K562 (cell line): ENCODE measurements around the gene NR5A1. TPM values are rescaled to one million over a fixed set of nuclear protein-coding genes. Genes with fewer than 3 reads are reported as not detected.

Experiments
- ATAC-seq: fragments of 200-7000 bp; cut with Tn5 transposase; 3 replicates; pipeline ENCODE4 v1.9.1; 2020; ENCODE audit warnings: moderate library complexity
- BruUV-seq: library from RNA; stranded (reverse); fragments of 400-500 nt; replicated peaks from 2 replicates; lab custom pipeline; 2021; lab: Mats Ljungman, UMichigan
- CTCF ChIA-PET: fragments of 300-600 bp; formaldehyde crosslinking; extraction: SDS; loops from one replicate; lab custom pipeline; 2021; ENCODE audit warnings: low intra/inter-chr PET ratio; lab: Yijun Ruan, JAX
- POLR2A ChIA-PET: fragments of 300-600, 350-650 bp; sonication (Branson Sonifier 250); formaldehyde crosslinking; extraction: SDS; loops from one replicate; lab custom pipeline; 2021; ENCODE audit warnings: antibody characterized with exemption, inconsistent platforms; lab: Yijun Ruan, JAX
- DNase-seq, 4 experiments: peaks; one replicate each; pipeline versions ENCODE4 v3.0.0 to v3.0.0-alpha.2; 2011 to 2018; ENCODE audit warnings: low spot score in 3 of 4, mixed read lengths in 3 of 4; ENCODE audit errors: extremely low read depth in 1 of 4
- FAIRE-seq: peaks from 2 replicates; lab custom pipeline; 2011; peaks lifted over from hg19 to GRCh38; lab: Jason Lieb, UNC
- H2AFZ ChIP-seq: 2 replicates; pipeline ENCODE4 v1.6.0; 2011; ENCODE audit warnings: low read depth, low read length, control low read depth, inconsistent platforms
- H3K27ac ChIP-seq: fragments of 200-600 bp; 3 replicates; pipeline ENCODE4 v1.8.0; 2011; ENCODE audit warnings: low read depth, mild to moderate bottlenecking, control low read depth, inconsistent platforms, low read length, moderate library complexity, mixed read lengths; ENCODE audit errors: extremely low read depth
- H3K27me3 ChIP-seq, 2 experiments: fragments of 300-600 bp in 1 of 2; 2 replicates in 1 of 2; 3 replicates in 1 of 2; pipeline versions ENCODE4 v1.6.0 to v1.8.0; 2011; ENCODE audit warnings: inconsistent platforms in 2 of 2, low read length in 2 of 2, mild to moderate bottlenecking in 1 of 2, mixed read lengths in 1 of 2, moderate library complexity in 1 of 2; ENCODE audit not compliant: control insufficient read depth in 2 of 2, insufficient read depth in 2 of 2
- H3K36me3 ChIP-seq: fragments of 300-600 bp; 3 replicates; pipeline ENCODE4 v1.8.0; 2011; ENCODE audit warnings: mild to moderate bottlenecking, low read length, inconsistent platforms; ENCODE audit not compliant: control insufficient read depth, insufficient read depth
- H3K4me1 ChIP-seq, 2 experiments: fragments of 200-600 bp in 1 of 2; replicated peaks in 1 of 2; 2 replicates in 1 of 2; 3 replicates in 1 of 2; pipeline versions ENCODE4 v1.5.1 to v1.8.0; 2011; ENCODE audit warnings: inconsistent platforms in 2 of 2, low read length in 2 of 2, mild to moderate bottlenecking in 1 of 2, mixed read lengths in 1 of 2, moderate library complexity in 1 of 2; ENCODE audit not compliant: control insufficient read depth in 2 of 2, insufficient read depth in 2 of 2
- H3K4me2 ChIP-seq: 2 replicates; pipeline ENCODE4 v1.6.1; 2011; ENCODE audit warnings: low read length, control low read depth, inconsistent platforms, mixed read lengths; ENCODE audit not compliant: insufficient read depth
- H3K4me3 ChIP-seq: fragments of 200-600 bp; sonication (generic), shearing (Covaris generic); 2 replicates; pipeline ENCODE4 v1.5.1; 2016; ENCODE audit warnings: control low read depth, inconsistent platforms
- H3K79me2 ChIP-seq: fragments of 200-600 bp; 3 replicates; pipeline ENCODE4 v1.8.0; 2011; ENCODE audit warnings: low read length, inconsistent platforms; ENCODE audit not compliant: control insufficient read depth, insufficient read depth
- H3K9ac ChIP-seq, 2 experiments: 2 replicates each; pipeline versions ENCODE4 v1.6.0 to v1.6.1; 2011; ENCODE audit warnings: low read depth in 2 of 2, low read length in 2 of 2, control low read depth in 1 of 2, inconsistent platforms in 1 of 2, mild to moderate bottlenecking in 1 of 2, mixed read lengths in 1 of 2; ENCODE audit not compliant: insufficient read depth in 1 of 2
- H3K9me1 ChIP-seq: one replicate; pipeline ENCODE4 v1.6.0; 2011; ENCODE audit warnings: inconsistent platforms, mild to moderate bottlenecking, low read length, moderate library complexity; ENCODE audit not compliant: control insufficient read depth, insufficient read depth
- H3K9me3 ChIP-seq: replicated peaks from 2 replicates; pipeline ENCODE4 v1.5.1; 2011; ENCODE audit warnings: low read depth, low read length, inconsistent platforms; ENCODE audit not compliant: control insufficient read depth, insufficient read depth
- H4K20me1 ChIP-seq: replicated peaks from 2 replicates; pipeline ENCODE4 v1.6.1; 2011; ENCODE audit warnings: low read length, inconsistent platforms, mixed read lengths; ENCODE audit not compliant: control insufficient read depth, insufficient read depth
- HSF4 ChIP-seq: fragments of 250-450 bp; sonication (Bioruptor Pico); IDR thresholded peaks from 2 replicates; pipeline ENCODE4 v2.1.2; 2022; ENCODE audit warnings: mild to moderate bottlenecking, moderate library complexity, borderline replicate concordance
- ZBTB33 ChIP-seq: sonication (generic); formaldehyde crosslinking; IDR thresholded peaks from 2 replicates; pipeline ENCODE4 v1.8.1; 2023; ENCODE audit warnings: mild to moderate bottlenecking, missing genetic modification reagents
- WGBS: fragments of 100-300 bp; shearing (Covaris generic); methylation state at CpG from one replicate; pipeline ENCODE4 v1.1.6; 2016; ENCODE audit warnings: low coverage, mixed read lengths; ENCODE audit not compliant: insufficient coverage; ENCODE audit errors: missing lambda C conversion rate; 5-methylcytosine and 5-hydroxymethylcytosine counted together
- in situ Hi-C: fragments of 300-500 bp; cut with MboI; formaldehyde crosslinking; loops from 4 replicates; pipeline ENCODE4 v1.15.0; 2018; ENCODE audit warnings: inconsistent platforms, mixed read lengths
- intact Hi-C: fragments of 100-400 bp; cut with micrococcal nuclease; formaldehyde crosslinking; loops from 2 replicates; pipeline ENCODE4 v1.14.2; 2022
- polyA plus RNA-seq, 8 experiments: library from polyadenylated mRNA; depleted of rRNA in 4 of 8; stranded (reverse) in 5 of 8; unstranded in 3 of 8; fragments of >200 nt; fragmentation: Nextera tagmentation in 2 of 8; fragmentation: Illumina TruSeq in 1 of 8; extraction: Ambion mirVana in 2 of 8; extraction: Trizol in 1 of 8; gene quantifications; 2 replicates each; pipeline versions ENCODE4 v1.2.1 to v1.2.3, GENCODE V29; 2011 to 2014; ENCODE audit warnings: inconsistent platforms in 1 of 8, missing spikeins in 1 of 8
- total RNA-seq, 7 experiments: library from RNA; depleted of rRNA in 6 of 7; stranded (reverse); fragments of >200 nt in 6 of 7; fragmentation: Illumina TruSeq in 2 of 7; extraction: Trizol in 2 of 7; gene quantifications; 2 replicates each; pipeline versions ENCODE4 v1.2.1 to v1.2.3, GENCODE V29; 2011 to 2021; ENCODE audit warnings: low replicate concordance in 1 of 7

Gene NR5A1
- total and polyA plus RNA-seq, 9 of the 15 experiments (the other 6 are each of a cell fraction or from before 2014, with no cell fraction given): 0.11 to 0.32 (median 0.20) TPM; not detected in 6

- in situ Hi-C loops: no loop called here
- no peak for ATAC-seq
Measured at GRCh38 chr9:124452841-124453585, 54.2 kb downstream of the NR5A1 start.

More at GRCh38 chr9:124452841-124453585, 54.2 kb downstream of the NR5A1 start:
- DNase-seq: no peak
- no peak overlapping the region for H3K4me2 ChIP-seq
- BruUV-seq: no TSS peak
- peaks cover 8 to 48% of the 10 kb centered on the region in 2 experiments for H3K4me1 ChIP-seq
- intact Hi-C loops: no loop called here
- no peak overlapping the region for H3K27ac ChIP-seq
- H3K27me3 ChIP-seq: peaks cover 5 to 30% of the 10 kb centered on the region in 2 experiments; a peak in 3 of 5 replicates
- no peaks in the 10 kb centered on the region for H3K79me2 ChIP-seq
- H4K20me1 ChIP-seq: peaks cover 36% of the 10 kb centered on the region
- 52% methylated on average over 17 of the region's 85 CpGs for WGBS
- no peaks in the 10 kb centered on the region for H3K36me3 ChIP-seq
- ChIA-PET POLR2A (interaction anchor here (0.9 kb wide), 1 partner anchor 14 kb away, joined by 4 read pairs; no protein-coding TSS in a partner anchor), CTCF (no interaction called here)
- FAIRE-seq: no peak
- H2AFZ ChIP-seq: no peak overlapping the region
- no peak for TF ChIP-seq HSF4 (CRISPR knock-in tag)
- peak; percentile 38; the same call in 1 of the 2 replicates for TF ChIP-seq ZBTB33 (CRISPR knock-in tag)
- no peak overlapping the region for H3K4me3 ChIP-seq
- H3K9me1 ChIP-seq: no peaks in the 10 kb centered on the region
- no peaks in the 10 kb centered on the region for H3K9me3 ChIP-seq
- H3K9ac ChIP-seq: no peak overlapping the region
